ENCODE measurements around the gene FKTN.

Gene FKTN

DNA sequence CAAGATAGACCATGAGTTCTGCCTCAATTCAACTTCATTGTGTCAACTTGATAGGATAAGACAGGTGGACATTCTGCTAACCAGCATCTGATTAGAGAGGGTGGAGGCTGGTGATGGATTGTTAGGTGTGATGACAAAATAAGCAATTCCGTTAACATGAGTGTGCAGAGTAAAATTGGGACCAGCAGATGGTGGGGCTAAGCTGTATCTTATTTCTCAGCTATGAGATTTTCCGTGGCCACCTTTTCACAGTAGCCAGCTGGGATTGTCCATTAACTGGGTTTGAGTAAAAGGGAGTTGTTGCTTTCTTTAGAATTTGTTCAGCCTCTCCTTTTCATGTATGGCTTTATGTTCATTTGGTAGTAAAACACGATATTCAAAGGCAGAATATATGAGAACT is 75.5 kb downstream of the FKTN start:
- DNase-seq, result no peak

DNA sequence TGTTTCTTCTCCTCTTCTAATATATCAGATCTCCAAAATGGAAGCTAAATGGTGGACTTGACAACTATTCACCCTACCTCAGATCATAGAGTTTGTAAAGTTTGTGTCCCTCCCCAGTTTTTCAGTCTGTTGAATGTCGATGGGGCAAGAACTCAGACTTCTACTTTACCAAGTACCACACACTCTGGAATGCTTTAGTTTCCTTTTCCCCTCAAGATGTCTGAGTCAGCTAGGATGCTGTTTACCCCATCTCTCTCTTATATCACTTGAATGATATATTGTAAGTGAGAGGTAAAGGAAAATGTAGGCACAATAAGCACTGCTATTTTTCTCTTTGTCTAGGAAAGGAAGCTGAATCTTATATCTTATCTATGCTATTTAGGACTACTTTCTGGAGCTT is 78.4 kb downstream of the FKTN start:
- no peak for DNase-seq

DNA sequence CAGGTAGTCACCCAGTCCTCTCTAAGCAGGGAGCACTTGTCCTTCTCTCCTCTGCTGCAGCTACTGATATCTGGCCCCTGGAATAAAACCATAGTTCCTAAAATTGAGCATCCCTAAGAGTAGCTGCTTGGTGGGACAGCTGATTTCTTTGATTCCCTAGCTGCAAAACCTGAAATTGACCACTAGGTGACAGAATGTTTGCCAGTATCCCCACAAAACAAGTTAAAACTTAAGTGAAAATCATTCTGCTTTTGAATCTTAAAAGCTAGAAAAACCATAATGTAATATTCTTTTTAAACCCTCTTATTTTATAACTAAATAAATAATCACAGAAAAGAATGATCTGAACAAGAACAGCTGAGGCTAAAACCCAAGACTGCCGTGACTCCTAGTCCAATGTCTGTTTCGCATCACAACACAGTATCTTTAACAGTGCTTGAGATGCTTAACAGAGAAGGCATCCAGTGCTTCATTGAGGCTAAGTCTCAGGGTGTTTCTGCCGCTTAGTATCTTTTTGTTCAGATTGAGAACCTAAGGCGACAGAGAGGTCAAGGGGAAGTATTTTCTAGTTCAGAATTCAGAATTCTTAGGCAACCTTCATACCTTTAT is 80.0 kb downstream of the FKTN start:
- no peak for DNase-seq

DNA sequence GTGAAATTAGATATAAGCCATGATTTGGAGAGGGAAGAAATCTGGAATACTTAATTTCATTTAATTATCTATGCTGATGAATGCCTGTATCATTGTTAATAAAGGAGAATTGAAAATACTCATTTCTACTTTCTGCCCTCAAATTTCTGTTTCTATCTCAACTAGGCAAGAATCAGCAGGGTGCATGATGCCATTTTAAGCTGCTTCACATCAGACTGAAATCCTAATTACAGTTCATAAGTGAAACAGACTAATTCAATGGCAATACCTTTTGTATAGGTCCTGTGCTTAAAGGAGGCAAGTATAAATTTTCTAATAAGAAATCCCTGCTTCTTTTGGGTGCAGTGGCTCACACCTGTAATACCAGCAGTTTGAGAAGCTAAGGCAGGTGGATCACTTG is 82.0 kb downstream of the FKTN start:
- DNase-seq, result no peak

DNA sequence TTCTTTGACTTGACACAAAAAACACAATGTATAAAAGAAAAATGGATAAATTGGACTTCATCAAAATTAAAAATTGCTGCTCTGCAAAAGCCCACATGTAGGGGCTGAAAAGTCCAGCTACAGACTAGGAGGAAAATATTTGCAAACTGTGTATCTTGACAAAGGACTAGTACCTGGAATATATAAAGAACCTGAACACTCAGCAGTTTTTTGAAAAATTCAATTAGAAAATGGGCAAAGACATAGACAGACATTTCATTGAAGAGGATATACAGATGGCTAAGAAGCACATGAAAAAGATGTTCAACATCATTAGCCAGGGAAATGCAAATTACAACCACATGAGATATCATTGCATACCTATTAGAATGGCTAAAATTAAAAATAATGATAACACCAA is 85.9 kb downstream of the FKTN start:
- no peak for DNase-seq

DNA sequence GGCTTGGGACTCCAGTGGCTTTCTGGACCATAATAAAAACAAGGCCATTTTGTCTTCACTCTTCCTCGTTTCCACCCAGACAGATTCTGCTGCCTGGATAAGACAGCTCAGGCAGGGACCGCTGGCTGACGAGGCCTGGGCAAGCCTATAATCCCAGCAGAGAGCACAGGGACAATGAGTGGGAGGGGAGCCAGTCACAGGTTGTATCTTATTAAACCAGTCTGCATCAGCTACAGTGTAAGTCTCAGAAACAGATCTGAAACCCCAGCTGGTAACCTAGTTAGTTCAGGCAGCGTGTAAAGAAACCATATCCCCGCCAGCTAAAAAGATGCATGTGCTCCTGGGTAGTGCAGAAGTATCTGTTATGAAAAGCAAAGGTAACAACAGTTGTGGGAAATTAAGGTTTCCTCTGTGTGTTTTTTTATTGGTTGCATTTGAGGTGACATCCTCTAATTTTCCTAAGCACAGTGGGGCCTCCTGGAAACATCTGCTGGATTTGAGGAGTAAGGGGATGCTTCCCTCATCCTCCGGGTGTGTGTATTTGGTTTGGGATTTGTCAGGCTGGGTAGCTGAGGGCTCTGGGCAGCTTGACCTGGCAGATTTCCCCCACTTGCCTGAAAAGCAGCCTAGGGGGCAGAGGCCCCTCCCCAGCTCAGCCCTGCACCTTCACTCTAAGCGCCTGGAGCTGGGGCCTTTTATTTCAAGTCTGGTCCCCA is 89.1 kb downstream of the FKTN start:
- no peak for DNase-seq

DNA sequence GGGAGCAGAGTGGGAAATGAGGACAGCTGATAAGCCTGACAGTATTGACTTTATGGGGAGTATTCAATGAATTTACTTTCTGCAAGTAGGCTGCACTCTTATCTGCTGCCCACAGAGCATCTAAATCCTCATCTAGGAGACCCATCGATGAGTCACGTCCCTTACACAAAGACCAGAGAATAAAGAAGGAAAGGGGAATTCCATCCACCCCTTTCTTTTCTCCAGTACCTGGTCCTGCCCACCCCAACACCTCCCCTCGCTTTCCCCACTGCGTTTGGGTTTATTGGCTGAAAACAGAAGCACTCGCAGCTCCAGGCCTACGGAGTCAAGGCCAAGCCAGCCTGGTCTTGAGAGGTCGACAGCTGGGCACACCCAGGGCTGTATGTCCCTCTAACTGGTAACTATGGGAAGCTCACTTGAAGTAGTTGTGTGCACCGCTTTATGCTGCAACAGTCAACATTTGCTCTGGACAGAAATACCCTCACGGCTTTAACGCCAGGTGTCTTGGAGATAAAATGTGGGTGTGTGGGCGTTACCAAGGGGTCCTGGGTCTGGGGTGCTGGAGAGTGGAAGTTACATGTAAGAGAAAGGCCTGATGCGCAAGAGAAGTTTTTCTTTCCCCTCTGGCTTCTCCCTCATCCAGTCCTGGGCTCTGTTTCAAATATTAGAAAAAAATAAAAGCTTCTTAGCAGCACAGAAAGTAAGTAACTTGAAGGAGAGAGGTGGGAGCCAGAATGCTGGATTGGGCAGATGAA is 89.8 kb downstream of the FKTN start:
- no peak for DNase-seq

DNA sequence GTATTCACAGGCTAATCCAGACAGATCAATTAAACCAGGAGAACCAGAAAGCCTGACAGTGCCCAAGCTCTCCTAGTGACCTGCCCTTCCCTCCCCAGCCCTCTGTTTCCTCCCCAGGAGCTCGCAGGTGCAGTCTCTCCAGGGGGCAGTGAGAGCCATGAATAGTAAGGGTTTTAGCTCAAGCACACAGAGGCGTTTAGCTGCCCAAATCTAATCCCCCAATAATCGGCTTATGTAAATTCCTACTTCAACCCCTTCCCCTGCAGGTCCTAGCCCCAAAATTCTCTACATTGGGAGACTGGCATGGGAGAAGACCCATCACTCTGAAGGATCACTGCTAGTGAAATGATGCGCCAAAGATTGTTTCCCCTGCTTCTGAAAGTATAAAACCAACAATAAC is 93.9 kb downstream of the FKTN start:
- DNase-seq, result no peak

DNA sequence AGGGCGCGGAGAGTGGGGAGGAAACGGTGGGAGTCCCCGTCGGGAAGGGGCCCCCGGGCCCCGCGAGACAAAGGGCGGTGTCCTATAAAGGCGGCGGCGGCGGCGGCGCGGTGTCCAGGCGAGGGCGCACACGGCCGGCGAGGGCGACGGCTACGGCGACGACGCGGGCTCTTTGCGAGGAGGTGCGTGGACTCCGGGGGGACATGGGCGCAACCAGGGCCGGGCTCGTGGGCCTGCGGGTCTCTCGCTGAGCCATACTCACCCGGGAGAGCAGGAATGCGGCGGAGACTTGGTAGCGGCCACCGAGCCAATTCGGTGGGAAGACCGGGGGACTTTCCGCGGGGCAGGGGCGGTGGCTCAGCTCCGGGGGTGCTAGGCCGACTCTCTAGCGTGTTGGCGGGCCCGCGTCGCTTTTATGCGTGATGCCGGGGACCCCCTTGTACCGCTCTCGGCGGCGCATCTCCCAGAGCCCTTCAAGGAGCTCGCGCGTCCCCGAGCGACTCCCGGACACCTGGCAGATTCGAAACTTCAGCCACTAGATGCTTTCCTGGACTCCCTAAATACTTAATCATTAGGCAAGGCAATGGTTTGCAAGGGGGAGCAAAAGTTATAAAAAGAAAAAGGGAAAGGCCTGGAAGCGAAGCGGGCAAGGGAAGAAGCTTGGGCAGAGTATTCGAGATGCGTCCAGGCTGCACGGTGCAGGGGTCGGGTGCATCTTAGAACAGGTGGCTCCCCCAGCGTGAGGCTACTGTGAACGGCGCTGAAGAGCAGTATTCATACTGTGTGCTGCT is 98.4 kb downstream of the FKTN start:
- DNase-seq, result no peak

DNA sequence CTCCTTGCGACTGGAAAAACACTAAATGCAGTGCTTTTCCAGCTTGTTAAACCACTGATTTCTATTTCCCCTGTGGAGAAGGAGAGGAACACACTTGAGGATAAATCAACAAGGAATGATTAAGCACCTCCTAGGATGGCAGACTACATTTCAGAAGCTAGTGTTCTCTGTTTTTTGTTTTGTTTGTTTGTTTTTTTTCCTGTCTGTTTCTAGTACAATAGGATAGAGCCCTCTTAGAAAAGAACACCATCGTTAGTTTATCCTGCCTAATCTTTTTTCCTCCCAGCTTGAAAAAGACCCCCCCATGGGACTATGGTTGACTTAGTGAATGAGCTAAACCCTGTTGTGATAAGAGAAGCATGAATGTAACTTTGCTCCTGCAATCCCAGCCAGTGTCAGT is 100.4 kb downstream of the FKTN start:
- no peak for DNase-seq

DNA sequence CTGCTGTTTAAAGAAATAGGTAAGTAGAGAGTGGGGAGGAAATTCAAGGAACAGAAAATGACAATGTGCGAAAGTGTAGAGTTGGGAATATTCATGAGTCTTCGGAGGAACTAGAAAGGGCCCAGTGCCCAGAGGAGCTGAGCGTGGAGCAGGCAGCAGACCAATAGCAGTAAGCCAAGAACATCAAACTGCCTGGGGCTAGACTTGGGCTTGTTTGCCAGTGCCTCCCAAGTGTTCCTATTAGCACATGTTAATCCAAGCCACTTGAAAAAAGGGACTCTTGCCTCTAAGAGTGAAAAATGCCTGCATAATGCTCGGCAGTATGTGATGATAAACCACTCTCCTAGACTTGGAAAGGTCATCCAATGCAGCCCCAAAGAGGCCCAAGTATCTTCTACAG is 103.1 kb downstream of the FKTN start:
- DNase-seq, result peak; percentile 64

DNA sequence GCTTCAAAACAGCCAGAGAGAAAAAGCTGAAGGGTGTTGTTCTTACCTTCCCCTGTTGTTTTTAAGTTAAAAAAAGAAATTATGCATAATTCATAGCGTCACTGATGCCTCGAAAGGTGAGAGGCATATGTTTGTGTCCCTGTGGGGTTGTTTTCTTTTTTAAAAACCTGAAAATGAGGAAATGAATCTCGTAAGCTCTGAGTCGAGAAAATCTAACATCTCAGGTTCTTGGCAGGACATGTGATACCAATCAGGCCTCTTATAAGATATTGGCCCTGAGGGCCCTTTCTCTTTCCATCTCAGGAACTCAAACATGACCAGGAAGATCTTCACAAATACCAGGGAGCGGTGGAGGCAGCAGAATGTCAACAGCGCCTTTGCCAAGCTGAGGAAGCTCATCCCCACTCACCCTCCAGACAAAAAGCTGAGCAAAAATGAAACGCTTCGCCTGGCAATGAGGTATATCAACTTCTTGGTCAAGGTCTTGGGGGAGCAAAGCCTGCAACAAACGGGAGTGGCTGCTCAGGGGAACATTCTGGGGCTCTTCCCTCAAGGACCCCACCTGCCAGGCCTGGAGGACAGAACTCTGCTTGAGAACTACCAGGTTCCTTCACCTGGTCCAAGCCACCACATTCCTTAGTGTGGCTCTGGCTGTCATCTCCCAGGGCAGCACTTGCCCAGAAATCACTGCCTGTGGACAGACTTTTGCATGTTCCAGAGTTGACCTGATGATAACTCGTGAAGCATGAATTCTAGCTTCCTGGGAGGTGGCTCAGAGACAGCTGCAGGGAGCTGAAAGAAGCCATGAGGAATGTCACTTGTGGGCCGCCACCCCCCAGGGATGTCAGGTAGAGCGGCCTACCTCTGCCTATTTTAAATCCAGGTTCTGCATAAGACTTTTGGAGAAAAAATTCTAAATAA is 104.5 kb downstream of the FKTN start, which contains the start of gene TAL2:
Gene TAL2, plus strand, starts transcription at position 274 of the 921 bp plus-strand sequence. Its CDS starts 40 bp downstream, at position 314.
- DNase-seq, result no peak

DNA sequence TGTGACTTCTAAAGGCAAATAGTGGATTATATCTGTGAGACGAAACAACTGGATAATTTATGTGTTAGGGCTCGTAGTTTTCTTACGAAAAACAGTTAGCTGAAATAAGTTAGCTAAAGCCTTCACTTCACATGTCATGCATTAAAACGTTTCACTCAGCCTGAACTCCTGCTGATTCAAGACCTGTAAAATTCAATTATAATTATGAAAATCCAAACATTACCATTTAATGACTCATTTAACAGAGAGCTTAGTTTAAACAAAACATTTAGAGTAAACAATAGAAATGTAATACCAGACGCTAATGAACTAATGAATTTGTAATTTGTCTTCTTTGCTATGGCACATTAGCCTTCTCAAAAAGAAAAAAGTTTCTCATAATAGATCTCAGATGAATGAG is 106.0 kb downstream of the FKTN start:
- DNase-seq, result no peak

DNA sequence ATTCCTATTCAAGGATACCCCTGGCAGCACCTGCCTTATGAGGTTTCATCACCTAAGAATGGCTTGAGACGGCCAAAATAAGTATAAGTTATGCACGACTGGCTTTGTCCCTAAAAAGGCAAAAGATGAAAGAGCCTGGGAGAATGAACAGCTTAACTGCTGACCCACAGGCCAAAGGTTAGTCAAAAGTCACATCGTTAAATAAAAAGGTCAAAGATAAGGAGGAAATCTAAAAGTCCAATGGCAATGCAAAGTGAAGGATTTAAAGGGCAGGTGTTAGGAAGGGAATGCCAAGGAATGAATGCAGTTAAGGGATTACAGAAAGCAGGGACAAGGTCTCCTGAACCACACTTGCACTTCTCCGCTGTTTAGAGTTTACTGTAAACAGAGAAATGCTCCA is 109.9 kb downstream of the FKTN start:
- DNase-seq, result no peak

DNA sequence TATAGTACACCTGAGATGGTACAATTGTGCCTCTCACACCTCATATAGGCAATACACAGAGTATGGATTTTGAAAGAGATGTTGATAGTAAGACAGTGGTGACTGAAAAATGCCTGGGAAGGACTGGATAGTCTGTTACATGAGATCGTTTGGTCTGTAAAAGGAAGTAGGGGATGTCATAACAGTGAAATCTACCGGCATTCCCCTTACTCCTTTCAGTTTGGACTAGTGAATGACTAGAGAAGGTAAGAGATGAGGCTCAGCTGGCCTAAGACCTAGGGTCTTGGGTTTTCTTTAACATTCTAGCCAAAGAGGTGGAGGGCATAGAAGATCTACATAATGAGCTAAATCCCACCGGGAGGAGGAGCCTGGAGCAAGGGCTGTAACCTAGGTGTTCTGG is 112.4 kb downstream of the FKTN start:
- DNase-seq, result no peak

DNA sequence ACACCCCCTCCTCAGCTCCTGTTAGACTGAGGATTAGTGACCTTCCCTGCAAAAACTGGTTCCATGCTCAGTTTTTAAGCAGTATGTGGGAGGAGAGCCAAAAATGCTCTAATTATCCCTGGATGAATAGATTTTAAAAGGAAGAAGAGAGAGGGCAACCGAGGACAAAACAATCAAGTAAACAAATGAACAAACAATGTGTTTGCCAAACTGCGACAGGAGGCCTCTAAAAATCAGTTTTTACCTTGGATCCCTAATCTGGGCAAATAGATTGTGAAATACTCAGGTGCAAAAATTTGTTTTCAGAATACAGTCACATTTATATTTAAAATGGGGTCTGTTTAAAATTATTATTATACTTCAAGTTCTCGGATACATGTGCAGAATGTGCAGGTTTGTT is 112.8 kb downstream of the FKTN start:
- DNase-seq, result no peak

DNA sequence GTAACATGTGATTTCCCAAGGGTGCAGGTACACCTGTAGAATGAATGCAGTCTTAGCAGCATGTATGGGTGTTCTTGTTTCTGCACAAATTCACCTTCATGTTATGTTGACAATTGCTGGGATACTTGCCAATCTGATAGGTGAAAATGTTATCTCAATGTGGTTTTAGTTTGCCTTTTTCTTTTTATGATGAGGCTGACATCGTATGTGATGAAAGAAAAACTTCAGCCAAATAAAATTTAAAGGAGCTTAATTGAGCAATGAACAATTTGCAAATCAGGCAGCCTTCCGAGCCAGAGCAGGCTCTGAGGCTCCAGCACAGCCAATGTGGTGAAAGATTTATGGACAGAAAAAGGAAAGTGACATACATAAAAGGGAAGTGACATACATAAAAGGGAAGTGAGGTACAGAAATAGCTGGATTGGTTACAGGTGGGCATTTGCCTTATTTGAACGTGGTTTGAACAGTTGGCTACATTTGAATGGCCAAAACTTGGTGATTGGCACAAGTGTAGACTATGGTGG is 114.8 kb downstream of the FKTN start:
- DNase-seq, result no peak

DNA sequence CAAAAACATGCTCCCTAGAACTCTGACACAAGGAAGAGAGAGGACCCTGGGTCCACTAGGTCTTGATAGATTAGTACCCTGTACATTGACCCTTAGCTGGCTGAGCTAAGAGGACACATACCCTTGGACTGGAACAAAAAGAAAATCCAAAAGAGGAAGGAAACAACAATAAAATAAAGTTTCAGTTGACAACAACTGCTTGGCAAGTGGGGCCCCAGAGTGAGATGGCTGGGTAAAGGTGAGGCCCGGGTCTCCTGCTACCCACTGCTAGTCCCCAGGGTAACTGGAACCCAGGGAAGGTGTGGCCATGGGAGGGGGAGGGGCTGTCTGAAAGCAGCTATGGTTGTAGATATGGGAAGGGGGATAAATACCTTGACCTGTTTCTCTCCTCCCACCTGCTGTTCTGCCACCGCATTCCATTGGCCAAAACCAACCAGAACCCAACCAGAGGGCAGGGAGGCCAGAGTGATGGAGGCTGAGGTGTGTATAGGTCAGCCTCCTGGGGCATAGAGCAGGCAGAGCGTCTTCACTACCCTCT is 116.0 kb downstream of the FKTN start:
- no peak for DNase-seq

DNA sequence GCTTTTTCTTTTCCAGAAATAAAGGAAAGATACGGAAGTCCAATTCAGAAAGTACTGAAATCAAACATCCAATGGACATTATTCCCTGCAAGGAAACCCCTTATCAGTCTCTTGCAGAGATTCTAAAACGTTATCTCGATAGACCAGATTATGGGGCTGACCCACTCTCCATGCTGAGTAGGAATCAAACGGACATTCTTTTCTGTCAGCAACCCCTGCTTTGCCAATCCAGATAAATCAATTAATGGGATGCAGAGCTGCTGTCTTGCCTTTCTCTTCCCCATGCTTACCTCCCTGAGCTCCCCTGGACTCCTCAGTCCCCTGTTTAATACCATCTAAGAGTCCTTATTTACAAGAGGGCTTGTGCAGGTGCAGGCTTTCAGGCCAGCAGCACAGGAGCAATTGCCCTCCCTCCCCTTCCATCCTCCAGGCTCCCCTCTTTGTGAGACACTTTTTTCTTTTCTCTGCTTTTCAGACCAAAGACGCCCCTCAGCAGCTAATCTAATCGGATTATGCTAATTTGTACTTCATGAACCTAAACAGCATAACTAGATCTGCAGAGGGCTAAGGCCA is 118.5 kb downstream of the FKTN start:
- no peak for DNase-seq

DNA sequence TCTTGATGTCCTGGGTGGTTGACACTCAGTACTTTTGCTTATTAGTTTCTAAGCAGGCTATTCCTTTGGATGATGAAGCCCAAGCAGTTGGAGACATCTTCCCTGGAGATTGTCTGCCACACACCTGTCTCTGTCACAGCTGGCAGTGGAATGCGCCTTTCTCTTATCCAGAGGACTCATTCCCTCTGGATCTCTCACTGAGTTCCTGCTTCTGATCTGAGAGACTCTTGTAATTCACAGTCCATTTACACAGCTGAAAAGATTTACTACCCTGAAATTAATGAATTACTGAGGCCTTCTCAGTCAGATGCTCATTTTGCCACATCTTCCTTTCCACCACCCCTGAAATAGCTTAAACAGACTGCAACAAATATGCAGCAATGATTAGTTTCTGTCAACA is 120.2 kb downstream of the FKTN start:
- no peak for DNase-seq

DNA sequence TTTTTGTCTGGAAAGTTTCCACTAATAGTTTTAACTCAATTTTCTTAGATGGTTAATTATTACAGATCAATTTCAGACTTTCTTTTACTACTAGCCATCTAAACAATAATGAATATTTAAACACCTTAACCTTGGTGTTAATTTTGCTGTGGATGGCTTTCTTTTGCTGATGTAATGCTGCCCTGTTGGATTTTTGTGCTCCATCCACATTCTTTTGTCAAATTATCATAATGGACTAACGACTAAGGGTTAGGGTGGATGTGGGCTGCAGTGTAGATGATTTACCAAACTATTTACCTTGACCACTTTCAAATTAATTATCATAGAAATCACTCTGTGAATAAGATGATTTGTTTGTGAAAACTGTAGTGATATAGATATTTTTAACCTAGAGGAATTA is 120.8 kb downstream of the FKTN start:
- DNase-seq, result no peak

All from midbrain (tissue), 1 donor.